HCT116 (cell line): ENCODE measurements around the gene SECTM1. TPM values are rescaled to one million over a fixed set of nuclear protein-coding genes. Genes with fewer than 3 reads are reported as not detected.

ENCODE experiments used
- ATAC-seq: fragments of 200-7000 bp; cut with Tn5 transposase; 2 replicates; pipeline ENCODE4 v1.9.1; 2020; ENCODE audit warnings: mild to moderate bottlenecking, moderate library complexity
- BruUV-seq: library from RNA; stranded (reverse); fragments of 400-500 nt; replicated peaks from 2 replicates; lab custom pipeline; 2021; lab: Mats Ljungman, UMichigan
- CTCF ChIA-PET: fragments of 300-600 bp; sonication (Branson Sonifier 250); formaldehyde crosslinking; loops from one replicate; lab custom pipeline; 2021; ENCODE audit warnings: antibody characterized with exemption; lab: Charles Lee
- POLR2A ChIA-PET: fragments of 300-600, 350-600 bp; sonication (Branson Sonifier 250); formaldehyde crosslinking; loops from one replicate; lab custom pipeline; 2021; ENCODE audit warnings: antibody characterized with exemption; lab: Charles Lee
- RAD21 ChIA-PET, 2 experiments: fragments of 300-600 bp; sonication (Branson Sonifier 250); formaldehyde crosslinking; loops; one replicate each; lab custom pipeline; 2023; ENCODE audit warnings: low total read pairs in 2 of 2; ENCODE audit not compliant: uncharacterized antibody in 2 of 2, unreplicated experiment in 2 of 2, low non-redundant PET in 1 of 2; lab: Charles Lee
- DNase-seq: peaks from one replicate; pipeline ENCODE4 v3.0.0-alpha.2; 2010; ENCODE audit warnings: low read depth, low spot score
- H2AFZ ChIP-seq: fragments of 200-600 bp; shearing (Covaris generic), sonication (generic); 2 replicates; pipeline ENCODE4 v1.6.1; 2017; ENCODE audit warnings: low read depth, mixed run types, mixed read lengths, antibody characterized with exemption, low read length; ENCODE audit not compliant: poor library complexity, severe bottlenecking
- H3K27ac ChIP-seq: 2 replicates; pipeline ENCODE4 v1.5.1; 2012; ENCODE audit warnings: low read depth, low read length
- H3K27me3 ChIP-seq: fragments of 200-600 bp; sonication (generic); 2 replicates; pipeline ENCODE4 v1.6.1; 2016; ENCODE audit warnings: mixed run types, low read length, mixed read lengths; ENCODE audit not compliant: insufficient read depth
- H3K36me3 ChIP-seq, 2 experiments: fragments of 200-500 bp in 1 of 2; fragments of 200-600 bp in 1 of 2; sonication (Bioruptor generic) in 1 of 2; sonication (generic) in 1 of 2; 2 replicates each; pipeline versions ENCODE4 v1.5.1 to v1.6.1; 2014 to 2016; ENCODE audit warnings: low read length in 2 of 2, inconsistent platforms in 1 of 2, mixed read lengths in 1 of 2, mixed run types in 1 of 2; ENCODE audit not compliant: insufficient read depth in 2 of 2, control insufficient read depth in 1 of 2
- H3K4me1 ChIP-seq, 2 experiments: fragments of 200-600 bp in 1 of 2; sonication (generic) in 1 of 2; 2 replicates each; pipeline versions ENCODE4 v1.5.1 to v1.6.1; 2012 to 2017; ENCODE audit warnings: low read length in 2 of 2, inconsistent platforms in 1 of 2, mild to moderate bottlenecking in 1 of 2, mixed read lengths in 1 of 2, mixed run types in 1 of 2, moderate library complexity in 1 of 2; ENCODE audit not compliant: insufficient read depth in 2 of 2, control insufficient read depth in 1 of 2
- H3K4me2 ChIP-seq: fragments of 200-600 bp; sonication (generic); 2 replicates; pipeline ENCODE4 v1.6.1; 2017; ENCODE audit warnings: mixed run types, low read length, mixed read lengths
- H3K4me3 ChIP-seq, 2 experiments: fragments of 200-600 bp in 1 of 2; sonication (generic) in 1 of 2; replicated peaks in 1 of 2; 2 replicates each; pipeline ENCODE4 v1.5.1; 2011 to 2016; ENCODE audit warnings: low read length in 2 of 2, control low read depth in 1 of 2, low read depth in 1 of 2, mild to moderate bottlenecking in 1 of 2, mixed read lengths in 1 of 2, mixed run types in 1 of 2
- H3K79me2 ChIP-seq: fragments of 200-600 bp; sonication (generic); 2 replicates; pipeline ENCODE4 v1.6.1; 2017; ENCODE audit warnings: mild to moderate bottlenecking, mixed run types, low read length, moderate library complexity, mixed read lengths; ENCODE audit not compliant: insufficient read depth
- H3K9ac ChIP-seq: fragments of 200-600 bp; sonication (generic); 2 replicates; pipeline ENCODE4 v1.6.1; 2016; ENCODE audit warnings: low read length, mixed read lengths
- H3K9me2 ChIP-seq: fragments of 200-600 bp; sonication (generic), shearing (Covaris generic); 2 replicates; pipeline ENCODE4 v1.6.1; 2017; ENCODE audit warnings: mixed run types, mild to moderate bottlenecking, moderate library complexity; ENCODE audit not compliant: insufficient read depth
- H3K9me3 ChIP-seq, 2 experiments: fragments of 200-500 bp in 1 of 2; fragments of 200-600 bp in 1 of 2; sonication (Bioruptor generic) in 1 of 2; sonication (generic) in 1 of 2; 2 replicates each; pipeline ENCODE4 v1.6.1; 2014 to 2017; ENCODE audit warnings: low read length in 2 of 2, mixed read lengths in 2 of 2, inconsistent platforms in 1 of 2, low read depth in 1 of 2, mild to moderate bottlenecking in 1 of 2, mixed run types in 1 of 2, moderate library complexity in 1 of 2; ENCODE audit not compliant: control insufficient read depth in 1 of 2, insufficient read depth in 1 of 2
- H4K20me1 ChIP-seq: fragments of 200-600 bp; sonication (generic), shearing (Covaris generic); 2 replicates; pipeline ENCODE4 v1.6.1; 2017; ENCODE audit warnings: mixed run types, mild to moderate bottlenecking, moderate library complexity; ENCODE audit not compliant: insufficient read depth
- CBX3 ChIP-seq: IDR thresholded peaks from 2 replicates; pipeline ENCODE4 v1.6.1; 2012; ENCODE audit warnings: low read depth
- EGR1 ChIP-seq: IDR thresholded peaks from 2 replicates; pipeline ENCODE4 v1.6.1; 2012; ENCODE audit warnings: low read depth
- RAD21 ChIP-seq: IDR thresholded peaks from 2 replicates; pipeline ENCODE4 v1.6.1; 2012; ENCODE audit warnings: low read depth, mild to moderate bottlenecking
- SP1 ChIP-seq: IDR thresholded peaks from 2 replicates; pipeline ENCODE4 v1.6.1; 2012; ENCODE audit warnings: low read depth
- ZNF274 ChIP-seq: fragments of 200-500 bp; sonication (Bioruptor generic); IDR thresholded peaks from 2 replicates; pipeline ENCODE4 v1.6.1; 2014; ENCODE audit warnings: mild to moderate bottlenecking, low read depth, low read length, inconsistent platforms
- intact Hi-C: fragments of 100-400 bp; cut with micrococcal nuclease; formaldehyde crosslinking; loops from 2 replicates; pipeline ENCODE4 v1.10.0; 2022
- total RNA-seq: library from RNA; stranded (reverse); gene quantifications from one replicate; pipeline ENCODE4 v1.2.1, GENCODE V29; 2021; ENCODE audit not compliant: unreplicated experiment

Gene SECTM1
- total RNA-seq, 1 experiment from 2014 or later = 6.8 TPM

DNA sequence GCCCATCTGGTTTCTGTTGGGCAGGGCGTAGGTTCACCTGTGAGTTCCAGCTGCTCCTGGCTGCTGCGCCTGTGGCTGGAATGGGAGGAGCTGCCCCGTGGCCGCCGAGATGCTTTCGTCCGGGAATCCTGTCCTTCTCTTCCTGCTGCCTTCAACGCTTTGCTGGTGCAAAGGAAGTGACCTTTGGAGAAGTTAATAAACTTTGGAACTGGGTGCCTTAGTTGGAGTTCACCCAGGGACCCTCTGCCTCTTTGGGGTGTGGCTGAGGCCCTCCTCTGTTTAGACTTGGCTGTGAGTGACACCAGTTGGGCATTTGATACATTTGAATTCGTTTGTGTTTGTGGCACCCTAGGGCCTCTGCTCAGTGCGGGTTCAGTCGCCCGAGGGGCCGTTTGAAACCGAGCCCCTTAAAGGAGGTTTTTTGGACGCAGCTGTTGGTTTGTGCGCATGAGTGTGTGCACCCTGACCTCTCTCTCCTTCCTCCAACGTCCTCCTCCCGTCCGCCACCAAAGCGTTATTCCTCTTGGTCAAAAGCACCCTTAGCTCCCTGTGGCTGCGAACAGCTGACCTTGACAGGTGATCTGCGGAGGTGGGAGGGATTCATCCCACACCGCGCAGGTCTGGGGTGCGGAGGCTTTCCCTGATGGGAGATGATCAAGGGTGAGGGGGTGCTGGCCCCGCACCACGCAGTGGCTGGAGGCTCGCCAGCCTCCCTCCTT lies 9.0 kb upstream of the SECTM1 start:
- ATAC-seq = no peak
- Histone ChIP-seq H3K9ac (no peak overlapping the region), H2AFZ (no peak overlapping the region), H3K27ac (no peak overlapping the region), H4K20me1 (no peaks in the 10 kb centered on the region), H3K4me1 (peaks cover 24 to 43% of the 10 kb centered on the region in 2 experiments), H3K9me2 (no peaks in the 10 kb centered on the region), H3K79me2 (no peaks in the 10 kb centered on the region), H3K4me3 (no peak overlapping the region), H3K9me3 (no peaks in the 10 kb centered on the region), H3K4me2 (no peak overlapping the region), H3K27me3 (no peaks in the 10 kb centered on the region), H3K36me3 (no peaks in the 10 kb centered on the region)
- POLR2A ChIA-PET = no interaction called here
- intact Hi-C loops = no loop called here
- CTCF ChIA-PET = no interaction called here
- DNase-seq = no peak
- RAD21 ChIA-PET = no interaction called here
- no TSS peak for BruUV-seq
- TF ChIP-seq ZNF274 (no peak), CBX3 (no peak), RAD21 (no peak), SP1 (no peak), EGR1 (no peak)

DNA sequence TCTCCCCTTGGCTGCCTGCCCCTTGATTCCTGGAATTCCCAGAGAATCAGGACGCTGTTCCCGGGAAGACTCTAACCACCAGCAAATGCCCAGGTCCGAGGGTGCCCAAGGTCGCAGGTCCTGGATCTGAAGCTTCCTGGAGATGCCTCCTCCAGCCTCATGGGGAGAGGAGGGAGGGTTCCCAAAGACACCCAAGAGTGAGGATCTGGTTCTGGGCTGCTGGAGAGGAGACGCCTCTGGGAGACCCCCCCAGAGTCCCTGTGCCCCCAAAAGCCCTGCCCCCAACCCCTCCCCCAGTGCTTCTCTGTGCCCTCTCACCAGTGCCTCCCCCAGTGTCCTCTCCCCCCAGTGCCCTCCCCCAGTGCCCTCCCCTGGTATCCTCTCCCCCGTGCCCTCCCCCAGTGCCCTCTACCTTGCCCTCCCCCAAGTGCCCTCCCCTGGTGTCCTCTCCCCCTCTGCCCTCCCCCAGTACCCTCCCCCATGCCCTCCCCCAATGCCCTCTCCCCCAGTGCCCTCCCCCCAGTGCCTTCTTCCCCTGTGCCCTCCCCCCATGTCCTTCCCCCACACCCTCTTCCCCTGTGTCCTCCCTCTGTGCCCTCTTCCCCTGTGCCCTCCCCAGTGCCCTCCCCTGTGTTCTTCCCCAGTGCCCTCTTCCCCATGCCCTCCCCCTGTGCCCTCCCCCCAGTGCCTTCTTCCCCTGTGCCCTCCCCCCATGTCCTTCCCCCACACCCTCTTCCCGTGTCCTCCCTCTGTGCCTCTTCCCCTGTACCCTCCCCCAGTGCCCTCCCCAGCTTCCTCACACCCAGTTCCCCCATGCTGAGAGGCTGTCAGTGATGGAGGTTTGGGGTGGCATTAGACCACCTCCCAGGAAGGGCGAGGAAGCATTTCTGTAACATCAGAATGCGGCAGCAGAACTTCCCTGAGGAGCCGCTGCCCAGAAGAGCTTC lies 6.3 kb upstream of the SECTM1 start:
- POLR2A ChIA-PET = interaction anchor here (1.3 to 2.0 kb wide), 2 partner anchors 57 to 111 kb away, joined by 3 to 4 read pairs; partner anchors contain the start of gene SLC16A3
- ATAC-seq = peak; percentile 33
- H3K4me2 ChIP-seq = peak overlapping the region; percentile 89
- no peak for DNase-seq
- H3K9me3 ChIP-seq = no peaks in the 10 kb centered on the region
- H3K27ac ChIP-seq = peak overlapping the region; percentile 96
- peak overlapping the region; percentile 49 to 61 for H3K4me3 ChIP-seq
- no peaks in the 10 kb centered on the region for H3K27me3 ChIP-seq
- no peak for TF ChIP-seq ZNF274
- no peaks in the 10 kb centered on the region for H4K20me1 ChIP-seq
- H3K36me3 ChIP-seq = no peaks in the 10 kb centered on the region
- BruUV-seq = no TSS peak
- H3K9ac ChIP-seq = peak overlapping the region; percentile 70
- no peaks in the 10 kb centered on the region for H3K79me2 ChIP-seq
- intact Hi-C loops = loop anchor here (2.0 to 5.0 kb wide), 2 partner anchors 253 to 308 kb away; partner anchors contain the start of gene RAC3
- H3K4me1 ChIP-seq = peaks cover 50 to 65% of the 10 kb centered on the region in 2 experiments
- RAD21 ChIA-PET = interaction anchor here in 1 of 2 experiments (0.7 kb wide), 1 partner anchor 428 kb away, joined by 4 read pairs; no protein-coding TSS in a partner anchor
- no peaks in the 10 kb centered on the region for H3K9me2 ChIP-seq
- peak overlapping the region; percentile 10 for H2AFZ ChIP-seq
- CTCF ChIA-PET = interaction anchor here (0.5 to 1.6 kb wide), 3 partner anchors 10 to 302 kb away, joined by 3 to 5 read pairs (median 4); partner anchors contain the start of gene DCXR
